GM06990 (cell line): ENCODE measurements around the gene STX4.
A peak's percentile ranks its signal among the peaks of the same experiment; 100 is the strongest.

Experiments
- DNase-seq: peaks from one replicate; pipeline ENCODE4 v3.0.0-alpha.2; 2011; ENCODE audit not compliant: insufficient read length; ENCODE audit errors: extremely low read depth
- H3K27me3 ChIP-seq: replicated peaks from 2 replicates; pipeline ENCODE4 v1.6.0; 2011; ENCODE audit warnings: low read length; ENCODE audit not compliant: control insufficient read depth, insufficient read depth
- H3K36me3 ChIP-seq: 2 replicates; pipeline ENCODE4 v1.5.1; 2011; ENCODE audit warnings: low read length; ENCODE audit not compliant: control insufficient read depth, insufficient read depth
- H3K4me3 ChIP-seq: replicated peaks from 2 replicates; pipeline ENCODE4 v1.5.1; 2011; ENCODE audit warnings: low read depth, mild to moderate bottlenecking, control low read depth, low read length
- TF ChIP-seq, protein P1 (sequence below): IDR thresholded peaks from 2 replicates; pipeline ENCODE4 v1.5.1; 2011; ENCODE audit warnings: low read length, control low read depth, mild to moderate bottlenecking, inconsistent platforms; ENCODE audit not compliant: insufficient read depth, poor library complexity, severe bottlenecking

The STX4 gene

DNA sequence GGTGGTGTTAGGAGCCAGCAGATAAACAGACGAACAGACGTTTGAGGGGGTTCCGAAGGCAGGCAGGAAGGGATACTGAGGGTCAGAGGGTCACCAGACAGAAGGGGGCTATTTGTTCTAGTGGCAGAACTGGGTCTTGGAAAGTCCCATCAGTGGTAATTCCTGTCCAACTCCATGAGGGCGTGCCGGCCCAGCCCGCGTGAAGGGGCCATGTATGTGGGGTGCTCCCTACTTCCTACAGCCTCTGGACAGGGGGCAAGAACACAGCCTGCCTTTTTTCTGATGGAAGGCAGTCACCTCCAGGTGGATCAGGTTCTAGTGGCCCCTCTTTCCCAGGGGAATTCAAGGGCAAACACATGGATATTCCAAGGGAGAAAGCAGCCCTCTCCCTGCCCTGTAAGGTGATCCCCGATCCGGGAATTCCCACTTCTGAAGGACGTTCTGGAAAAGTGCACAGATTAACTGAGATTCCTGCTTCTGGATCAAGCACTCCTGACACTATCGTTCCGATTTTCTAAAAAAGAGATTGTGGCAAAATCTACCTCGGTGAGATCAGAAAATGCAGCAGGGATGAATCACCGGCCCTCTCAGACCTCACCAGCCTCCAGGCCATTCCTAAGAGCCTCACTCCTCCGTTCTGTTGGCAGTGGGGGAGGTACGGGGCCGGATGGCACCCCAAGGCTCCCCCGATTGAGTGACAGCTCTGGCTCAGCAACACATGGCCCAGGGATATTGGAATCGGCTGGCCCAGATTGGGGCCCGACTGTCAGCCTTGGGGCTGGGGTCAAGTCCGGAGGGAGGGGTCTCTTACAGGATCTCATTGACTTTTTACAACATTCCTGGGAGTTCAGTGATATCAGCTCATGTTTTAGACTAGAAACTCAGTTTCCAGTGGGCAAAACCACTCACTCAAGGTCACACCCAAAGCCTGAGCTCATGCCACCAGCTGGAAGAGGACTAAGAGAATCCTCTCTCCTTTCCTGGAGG, 35.3 kb upstream of the STX4 start:
- H3K27me3 ChIP-seq: no peaks in the 10 kb centered on the region; the same call in 1 of the 2 replicates
- DNase-seq: no peak
- no peaks in the 10 kb centered on the region for H3K36me3 ChIP-seq
- TF ChIP-seq, protein P1, sequence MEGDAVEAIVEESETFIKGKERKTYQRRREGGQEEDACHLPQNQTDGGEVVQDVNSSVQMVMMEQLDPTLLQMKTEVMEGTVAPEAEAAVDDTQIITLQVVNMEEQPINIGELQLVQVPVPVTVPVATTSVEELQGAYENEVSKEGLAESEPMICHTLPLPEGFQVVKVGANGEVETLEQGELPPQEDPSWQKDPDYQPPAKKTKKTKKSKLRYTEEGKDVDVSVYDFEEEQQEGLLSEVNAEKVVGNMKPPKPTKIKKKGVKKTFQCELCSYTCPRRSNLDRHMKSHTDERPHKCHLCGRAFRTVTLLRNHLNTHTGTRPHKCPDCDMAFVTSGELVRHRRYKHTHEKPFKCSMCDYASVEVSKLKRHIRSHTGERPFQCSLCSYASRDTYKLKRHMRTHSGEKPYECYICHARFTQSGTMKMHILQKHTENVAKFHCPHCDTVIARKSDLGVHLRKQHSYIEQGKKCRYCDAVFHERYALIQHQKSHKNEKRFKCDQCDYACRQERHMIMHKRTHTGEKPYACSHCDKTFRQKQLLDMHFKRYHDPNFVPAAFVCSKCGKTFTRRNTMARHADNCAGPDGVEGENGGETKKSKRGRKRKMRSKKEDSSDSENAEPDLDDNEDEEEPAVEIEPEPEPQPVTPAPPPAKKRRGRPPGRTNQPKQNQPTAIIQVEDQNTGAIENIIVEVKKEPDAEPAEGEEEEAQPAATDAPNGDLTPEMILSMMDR: no peak
- peak overlapping the region; percentile 50 for H3K4me3 ChIP-seq

DNA sequence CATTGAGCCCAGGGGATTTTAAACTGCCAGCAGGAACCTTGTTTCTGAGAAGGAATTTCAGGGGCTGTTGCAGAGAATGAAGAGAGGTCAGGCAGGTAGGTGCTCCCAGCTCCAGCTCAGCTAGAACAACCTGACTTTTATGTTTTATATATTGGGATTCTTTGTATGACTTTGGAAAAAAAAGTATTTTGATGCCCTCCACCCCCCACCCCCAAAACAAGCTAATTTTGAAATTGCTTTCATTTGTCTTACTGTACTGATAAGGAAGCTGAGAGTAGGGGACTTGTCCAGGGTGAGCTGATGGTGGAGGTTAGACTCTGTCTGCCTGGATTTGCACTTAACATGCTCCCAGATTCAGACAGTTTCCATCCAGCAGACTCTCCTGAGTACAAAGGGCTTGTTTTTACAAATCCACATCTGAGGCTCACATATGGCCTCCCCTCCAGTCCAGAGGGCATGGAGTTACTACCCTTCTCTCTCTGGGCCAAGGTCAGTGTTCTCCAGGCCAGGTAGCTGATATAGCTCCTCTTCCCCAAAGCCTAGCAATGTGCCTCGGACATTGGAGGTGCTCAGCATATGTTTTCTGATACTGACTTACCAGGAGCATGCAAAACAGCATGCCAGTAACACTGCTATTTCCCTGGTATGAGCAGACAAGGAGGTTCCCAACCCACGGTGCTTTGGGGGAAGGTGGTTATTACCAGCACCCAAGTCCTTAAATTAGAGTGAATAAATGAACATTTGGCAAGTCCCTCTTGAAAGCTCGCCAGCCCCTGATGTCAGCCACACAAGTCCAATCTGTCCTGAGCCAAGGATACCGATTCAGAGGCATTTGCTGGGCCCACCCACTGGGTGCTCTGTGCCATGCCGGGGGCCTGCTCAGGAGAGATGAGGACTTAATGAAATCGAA, 34.3 kb upstream of the STX4 start:
- Histone ChIP-seq H3K36me3 (no peaks in the 10 kb centered on the region), H3K4me3 (no peak overlapping the region), H3K27me3 (no peaks in the 10 kb centered on the region; the same call in 1 of the 2 replicates)
- TF ChIP-seq, protein P1: no peak
- DNase-seq: no peak

DNA sequence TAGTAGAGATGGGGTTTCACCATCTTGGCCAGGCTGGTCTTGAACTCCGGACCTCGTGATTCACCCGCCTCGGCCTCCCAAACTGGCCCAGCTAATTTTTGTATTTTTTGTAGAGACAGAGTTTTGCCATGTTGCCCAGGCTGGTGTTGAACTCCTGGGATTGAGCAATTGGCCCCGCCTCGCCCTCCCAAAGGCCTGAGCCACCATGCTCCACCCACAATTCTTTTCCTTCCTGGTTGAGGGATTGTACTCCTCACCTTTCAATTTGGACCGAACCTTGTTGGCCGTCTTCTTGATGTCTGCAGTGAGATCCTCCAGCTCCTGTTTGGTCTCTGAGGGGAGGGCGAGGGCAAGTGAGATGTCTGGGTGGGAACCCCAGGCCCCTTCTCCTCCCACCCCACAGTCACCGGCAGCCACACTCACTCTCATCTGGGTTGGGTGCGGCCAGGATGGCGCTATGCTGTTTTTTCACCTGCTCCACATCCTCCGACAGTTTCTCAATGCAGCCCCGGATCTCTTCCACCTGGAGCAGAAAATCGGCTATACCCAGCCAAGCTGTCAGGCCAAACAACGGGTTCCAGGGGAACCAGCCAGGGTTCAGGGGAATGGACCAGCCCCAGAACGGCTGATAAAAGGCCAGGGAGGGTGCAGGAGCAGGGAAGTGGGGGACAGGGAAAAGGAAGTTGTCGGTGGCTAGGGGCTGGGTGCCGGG, 32.5 kb upstream of the STX4 start:
- Histone ChIP-seq H3K27me3 (no peaks in the 10 kb centered on the region; the same call in 1 of the 2 replicates), H3K36me3 (no peaks in the 10 kb centered on the region), H3K4me3 (no peak overlapping the region)
- DNase-seq: no peak
- TF ChIP-seq, protein P1: no peak

DNA sequence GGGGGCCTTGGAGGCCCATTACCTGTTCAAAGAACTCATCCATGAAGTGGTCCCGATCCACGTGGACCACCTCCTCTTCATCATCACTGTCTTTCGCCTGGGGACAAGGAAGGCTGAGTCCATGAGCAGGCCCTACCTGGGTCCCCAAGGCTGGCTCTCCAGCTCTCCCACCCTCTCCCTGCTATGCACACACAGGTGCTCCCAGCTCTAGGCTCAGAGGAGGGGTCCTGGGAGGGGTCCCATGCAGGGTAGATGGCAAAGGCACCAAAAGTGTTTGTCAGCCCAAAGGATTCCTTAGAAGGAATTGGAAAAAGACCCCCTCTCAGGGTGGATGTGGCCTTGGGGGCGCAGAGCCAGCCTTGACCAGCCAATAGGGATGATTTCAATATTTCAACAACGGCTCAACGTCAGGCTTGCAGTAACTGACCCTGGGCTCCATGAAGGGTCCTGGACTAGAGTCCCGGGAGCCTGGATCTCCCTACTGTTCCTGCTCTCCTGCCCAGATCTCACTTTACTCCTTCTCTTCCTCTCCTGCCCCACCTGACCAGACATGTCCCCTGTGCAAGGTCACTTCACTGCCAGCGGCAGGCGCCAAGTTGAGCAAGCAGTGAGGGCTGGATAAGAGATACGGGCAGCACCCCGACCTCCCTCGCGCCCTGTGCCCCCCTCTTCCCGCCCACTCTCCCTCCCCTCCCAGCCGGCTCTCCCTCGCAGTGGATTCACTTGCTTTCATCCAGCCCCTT, 31.7 kb upstream of the STX4 start:
- TF ChIP-seq, protein P1: no peak
- Histone ChIP-seq H3K4me3 (no peak overlapping the region), H3K36me3 (no peaks in the 10 kb centered on the region), H3K27me3 (no peaks in the 10 kb centered on the region; the same call in 1 of the 2 replicates)
- DNase-seq: no peak

DNA sequence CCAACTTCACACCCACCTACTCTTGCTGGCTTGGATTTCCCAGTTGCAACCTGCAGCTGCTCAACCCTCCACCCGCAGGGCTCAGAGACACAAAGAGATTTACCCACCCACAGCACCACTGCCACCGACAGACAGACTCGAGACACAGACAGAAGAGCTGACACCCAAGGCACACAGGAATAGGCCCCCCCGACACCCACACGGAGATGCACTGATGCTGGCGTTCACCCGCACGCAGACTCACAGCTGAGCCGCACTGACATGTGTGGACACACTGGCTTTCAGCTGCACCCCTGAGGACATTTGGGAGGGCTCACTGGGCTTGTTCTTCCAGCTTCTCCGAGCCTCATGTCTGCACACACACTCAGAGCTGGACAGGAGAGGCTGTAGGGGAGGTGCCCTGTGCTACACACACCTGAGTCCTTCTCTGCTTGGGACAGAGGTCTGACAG, 31.1 kb upstream of the STX4 start:
- no peak for DNase-seq
- Histone ChIP-seq H3K4me3 (no peak overlapping the region), H3K27me3 (no peaks in the 10 kb centered on the region; the same call in 1 of the 2 replicates), H3K36me3 (no peaks in the 10 kb centered on the region)
- TF ChIP-seq, protein P1: no peak
